Liver (tissue), 9 donors: ENCODE results near the gene GORASP2. TPM values are rescaled to one million over a fixed set of nuclear protein-coding genes. Genes with fewer than 3 reads are reported as not detected.

ENCODE experiments used
- DNase-seq: peaks from one replicate; pipeline ENCODE4 v3.0.0-alpha.2; 2017; ENCODE audit warnings: low spot score
- H3K27ac ChIP-seq, 2 donors: one replicate each; pipeline ENCODE4 v1.7.0; 2013; ENCODE audit warnings: inconsistent platforms in 2 of 2, low read length in 2 of 2, control low read depth in 1 of 2, low read depth in 1 of 2, mild to moderate bottlenecking in 1 of 2
- H3K27me3 ChIP-seq, 4 donors: one replicate each; pipeline versions ENCODE4 v1.6.1 to v1.7.0; 2013; ENCODE audit warnings: low read length in 3 of 4, inconsistent platforms in 1 of 4, mild to moderate bottlenecking in 1 of 4, moderate library complexity in 1 of 4; ENCODE audit not compliant: control insufficient read depth in 4 of 4, insufficient read depth in 4 of 4
- H3K36me3 ChIP-seq, 4 donors: one replicate each; pipeline versions ENCODE4 v1.6.1 to v1.7.0; 2013; ENCODE audit warnings: low read length in 3 of 4, mild to moderate bottlenecking in 3 of 4, low read depth in 1 of 4, moderate library complexity in 1 of 4; ENCODE audit not compliant: control insufficient read depth in 4 of 4, insufficient read depth in 3 of 4
- H3K4me1 ChIP-seq, 4 donors: one replicate each; pipeline versions ENCODE4 v1.6.1 to v1.7.0; 2013; ENCODE audit warnings: low read length in 3 of 4, mild to moderate bottlenecking in 3 of 4, moderate library complexity in 1 of 4; ENCODE audit not compliant: control insufficient read depth in 4 of 4, insufficient read depth in 4 of 4
- H3K4me3 ChIP-seq, 3 donors: one replicate each; pipeline versions ENCODE4 v1.6.1 to v1.7.0; 2013; ENCODE audit warnings: low read length in 3 of 3, control low read depth in 1 of 3, low read depth in 1 of 3, mild to moderate bottlenecking in 1 of 3
- H3K9ac ChIP-seq, 2 donors: one replicate each; pipeline ENCODE4 v1.7.0; 2013; ENCODE audit warnings: low read length in 2 of 2, mild to moderate bottlenecking in 2 of 2, moderate library complexity in 2 of 2, control low read depth in 1 of 2, low read depth in 1 of 2
- H3K9me3 ChIP-seq, 4 donors: one replicate each; pipeline versions ENCODE4 v1.6.1 to v1.7.0; 2013; ENCODE audit warnings: low read length in 3 of 4; ENCODE audit not compliant: control insufficient read depth in 4 of 4
- CTCF ChIP-seq: fragments of 150-350 bp; IDR thresholded peaks from 2 replicates; pipeline ENCODE4 v1.5.1; 2017; ENCODE audit warnings: improper control_type of control experiment, low read depth, low read length; ENCODE audit not compliant: missing input control
- EGR1 ChIP-seq, 2 donors: IDR thresholded peaks; 2 replicates each; pipeline ENCODE4 v1.6.1; 2016 to 2018; ENCODE audit warnings: antibody characterized with exemption in 2 of 2, low read depth in 2 of 2
- FOXA1 ChIP-seq: IDR thresholded peaks from 2 replicates; pipeline ENCODE4 v1.6.1; 2016; ENCODE audit warnings: antibody characterized with exemption
- FOXA2 ChIP-seq: IDR thresholded peaks from 2 replicates; pipeline ENCODE4 v1.6.1; 2016; ENCODE audit warnings: antibody characterized with exemption
- GABPA ChIP-seq, 2 donors: IDR thresholded peaks in 1 of 2; conservative IDR thresholded peaks in 1 of 2; 2 replicates each; pipeline ENCODE4 v1.6.1; 2016; ENCODE audit warnings: antibody characterized with exemption in 2 of 2, mild to moderate bottlenecking in 1 of 2, moderate library complexity in 1 of 2
- HNF4A ChIP-seq, 2 donors: conservative IDR thresholded peaks; 2 replicates each; pipeline ENCODE4 v1.6.1; 2016; ENCODE audit warnings: antibody characterized with exemption in 2 of 2, mild to moderate bottlenecking in 2 of 2
- HNF4G ChIP-seq: IDR thresholded peaks from 2 replicates; pipeline ENCODE4 v1.6.1; 2016; ENCODE audit warnings: antibody characterized with exemption
- JUND ChIP-seq, 2 donors: IDR thresholded peaks; 2 replicates each; pipeline ENCODE4 v1.6.1; 2016; ENCODE audit warnings: antibody characterized with exemption in 2 of 2
- MAX ChIP-seq: IDR thresholded peaks from 2 replicates; pipeline ENCODE4 v1.6.1; 2016; ENCODE audit warnings: antibody characterized with exemption
- NR2F2 ChIP-seq: IDR thresholded peaks from 2 replicates; pipeline ENCODE4 v1.6.1; 2016; ENCODE audit warnings: antibody characterized with exemption
- RAD21 ChIP-seq, 2 donors: IDR thresholded peaks; 2 replicates each; pipeline ENCODE4 v1.6.1; 2016; ENCODE audit warnings: antibody characterized with exemption in 2 of 2, mild to moderate bottlenecking in 2 of 2
- RXRA ChIP-seq, 2 donors: IDR thresholded peaks; 2 replicates each; pipeline ENCODE4 v1.6.1; 2017 to 2018; ENCODE audit warnings: antibody characterized with exemption in 2 of 2, mild to moderate bottlenecking in 1 of 2
- TAF1 ChIP-seq: conservative IDR thresholded peaks from 2 replicates; pipeline ENCODE4 v1.6.1; 2016; ENCODE audit warnings: antibody characterized with exemption, mild to moderate bottlenecking
- YY1 ChIP-seq: IDR thresholded peaks from 2 replicates; pipeline ENCODE4 v1.6.1; 2016; ENCODE audit warnings: antibody characterized with exemption, mild to moderate bottlenecking
- ZBTB33 ChIP-seq: IDR thresholded peaks from 2 replicates; pipeline ENCODE4 v1.6.1; 2016; ENCODE audit warnings: antibody characterized with exemption
- WGBS: extraction: QIAGEN DNeasy Blood & Tissue Kit; methylation state at CpG from one replicate; pipeline ENCODE4 v1.1.7; 2013; 5-methylcytosine and 5-hydroxymethylcytosine counted together
- polyA plus RNA-seq, 2 donors: library from polyadenylated mRNA; stranded (reverse) in 1 of 2; unstranded in 1 of 2; fragments of 200-250 nt in 1 of 2; fragments of >200 nt in 1 of 2; fragmentation: Nextera tagmentation in 1 of 2; extraction: Ambion mirVana in 1 of 2; gene quantifications; one replicate each; pipeline versions ENCODE4 v1.2.1 to v1.2.3, GENCODE V29; 2013 to 2015
- total RNA-seq, 2 donors: library from RNA; depleted of rRNA; stranded (reverse); fragments of >200 nt; gene quantifications; one replicate each; pipeline ENCODE4 v1.2.3, GENCODE V29; 2014
- TF ChIP-seq, protein P1 (sequence below): IDR thresholded peaks from 2 replicates; pipeline ENCODE4 v1.6.1; 2016; ENCODE audit warnings: antibody characterized with exemption, mild to moderate bottlenecking
- donor health status: healthy.
- donor health status: healthy.
- donor health status: healthy.
- donor health status: healthy.
- donor health status: healthy.

The GORASP2 gene
- total and polyA plus RNA-seq, 4 donors: 12.5 to 40.1 (median 29.9) TPM

GRCh38 chr2:170967553-170967952 is 38.5 kb downstream of the GORASP2 start:
- Histone ChIP-seq H3K9me3 (no peaks in the 10 kb centered on the region), H3K27ac (no peak overlapping the region), H3K36me3 (peaks cover 11 to 31% (median 21%) of the 10 kb centered on the region in 4 donors), H3K4me3 (no peak overlapping the region), H3K4me1 (peaks cover 2 to 33% (median 14%) of the 10 kb centered on the region in 4 donors), H3K9ac (no peak overlapping the region), H3K27me3 (no peaks in the 10 kb centered on the region)
- DNase-seq: no peak
- 69% methylated on average over 5 of the region's 5 CpGs for WGBS
- TF ChIP-seq YY1 (no peak), CTCF (no peak), NR2F2 (no peak), HNF4G (no peak), EGR1 (IDR thresholded peaks at IDR 0.05; ENCODE audit: low read depth in 2 of 2) (no peak), RXRA (IDR thresholded peaks at IDR 0.05) (no peak), FOXA2 (no peak), ZBTB33 (no peak), FOXA1 (no peak)
- TF ChIP-seq, protein P1, sequence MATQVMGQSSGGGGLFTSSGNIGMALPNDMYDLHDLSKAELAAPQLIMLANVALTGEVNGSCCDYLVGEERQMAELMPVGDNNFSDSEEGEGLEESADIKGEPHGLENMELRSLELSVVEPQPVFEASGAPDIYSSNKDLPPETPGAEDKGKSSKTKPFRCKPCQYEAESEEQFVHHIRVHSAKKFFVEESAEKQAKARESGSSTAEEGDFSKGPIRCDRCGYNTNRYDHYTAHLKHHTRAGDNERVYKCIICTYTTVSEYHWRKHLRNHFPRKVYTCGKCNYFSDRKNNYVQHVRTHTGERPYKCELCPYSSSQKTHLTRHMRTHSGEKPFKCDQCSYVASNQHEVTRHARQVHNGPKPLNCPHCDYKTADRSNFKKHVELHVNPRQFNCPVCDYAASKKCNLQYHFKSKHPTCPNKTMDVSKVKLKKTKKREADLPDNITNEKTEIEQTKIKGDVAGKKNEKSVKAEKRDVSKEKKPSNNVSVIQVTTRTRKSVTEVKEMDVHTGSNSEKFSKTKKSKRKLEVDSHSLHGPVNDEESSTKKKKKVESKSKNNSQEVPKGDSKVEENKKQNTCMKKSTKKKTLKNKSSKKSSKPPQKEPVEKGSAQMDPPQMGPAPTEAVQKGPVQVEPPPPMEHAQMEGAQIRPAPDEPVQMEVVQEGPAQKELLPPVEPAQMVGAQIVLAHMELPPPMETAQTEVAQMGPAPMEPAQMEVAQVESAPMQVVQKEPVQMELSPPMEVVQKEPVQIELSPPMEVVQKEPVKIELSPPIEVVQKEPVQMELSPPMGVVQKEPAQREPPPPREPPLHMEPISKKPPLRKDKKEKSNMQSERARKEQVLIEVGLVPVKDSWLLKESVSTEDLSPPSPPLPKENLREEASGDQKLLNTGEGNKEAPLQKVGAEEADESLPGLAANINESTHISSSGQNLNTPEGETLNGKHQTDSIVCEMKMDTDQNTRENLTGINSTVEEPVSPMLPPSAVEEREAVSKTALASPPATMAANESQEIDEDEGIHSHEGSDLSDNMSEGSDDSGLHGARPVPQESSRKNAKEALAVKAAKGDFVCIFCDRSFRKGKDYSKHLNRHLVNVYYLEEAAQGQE: no peak

DNA sequence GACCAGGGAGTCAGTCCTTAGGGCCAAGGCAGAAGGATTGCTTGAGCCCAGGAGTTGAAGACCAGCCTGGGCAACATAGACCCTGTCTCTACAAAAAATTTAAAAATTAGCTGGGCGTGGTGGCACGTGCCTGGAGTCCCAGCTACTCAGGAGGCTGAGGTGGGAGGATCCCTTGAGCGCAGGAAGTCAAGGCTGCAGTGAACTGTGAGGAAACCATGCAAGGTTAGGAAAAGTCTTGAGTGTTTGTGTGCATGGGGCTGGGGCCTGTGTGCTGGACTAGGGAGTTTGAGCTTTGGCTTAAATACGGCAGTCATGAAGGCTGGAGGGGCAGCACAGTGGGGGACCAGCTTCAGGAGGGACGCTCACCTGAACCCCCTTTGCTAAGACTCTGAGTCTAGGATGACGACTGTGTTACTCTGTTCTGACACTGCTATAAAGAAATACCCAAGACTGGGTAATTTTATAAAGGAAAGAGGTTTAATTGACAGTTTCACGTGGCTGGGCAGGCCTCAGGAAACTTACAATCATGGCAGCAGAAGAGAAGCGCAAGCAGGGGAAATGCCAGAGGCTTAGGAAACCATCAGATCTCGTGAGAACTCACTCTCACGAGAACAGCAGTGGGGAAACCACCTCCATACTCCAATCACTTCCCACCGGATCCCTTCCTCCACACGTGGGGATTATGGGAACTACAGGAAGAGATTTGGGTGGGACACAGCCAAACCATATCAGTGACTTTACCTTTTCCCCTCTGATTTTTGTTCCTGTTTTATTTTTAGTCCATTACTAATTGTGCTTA is 39.4 kb downstream of the GORASP2 start:
- 87% methylated on average over 12 of the region's 12 CpGs for WGBS

More for the DNA sequence above, 39.4 kb downstream of the GORASP2 start:
- no peak for DNase-seq
- Histone ChIP-seq H3K27ac (no peak overlapping the region), H3K27me3 (no peaks in the 10 kb centered on the region), H3K9ac (no peak overlapping the region), H3K9me3 (no peaks in the 10 kb centered on the region), H3K36me3 (peaks cover 11 to 26% (median 19%) of the 10 kb centered on the region in 4 donors), H3K4me1 (peaks cover 2 to 36% (median 18%) of the 10 kb centered on the region in 4 donors), H3K4me3 (no peak overlapping the region)
- TF ChIP-seq NR2F2 (no peak), HNF4A (conservative IDR thresholded peaks at IDR 0.05) (no peak), MAX (no peak), GABPA (IDR thresholded peaks at IDR 0.05 in 1 of 2, conservative IDR thresholded peaks at IDR 0.05 in 1 of 2) (no peak), EGR1 (IDR thresholded peaks at IDR 0.05; ENCODE audit: low read depth in 2 of 2) (no peak), ZBTB33 (no peak), JUND (IDR thresholded peaks at IDR 0.05) (no peak), YY1 (no peak), FOXA1 (no peak), RAD21 (IDR thresholded peaks at IDR 0.05) (no peak), TAF1 (no peak)
